HEK293T (cell line): Measurements from ENCODE around the gene TRPT1.

ENCODE experiments used
- ARNT ChIP-seq: fragments of 450-650 bp; IDR thresholded peaks from 2 replicates; pipeline ENCODE4 v1.6.1; 2017; ENCODE audit warnings: mild to moderate bottlenecking
- FOXA1 ChIP-seq: fragments of 450-650 bp; IDR thresholded peaks from 2 replicates; pipeline ENCODE4 v1.6.1; 2016; ENCODE audit warnings: mild to moderate bottlenecking
- LEF1 ChIP-seq: fragments of 450-650 bp; IDR thresholded peaks from 2 replicates; pipeline ENCODE4 v1.6.1; 2017; ENCODE audit warnings: mild to moderate bottlenecking, borderline replicate concordance
- ZNF384 ChIP-seq: fragments of 450-650 bp; IDR thresholded peaks from 2 replicates; pipeline ENCODE4 v1.6.1; 2016
- TF ChIP-seq, protein P1 (sequence below): fragments of 450-650 bp; IDR thresholded peaks from 2 replicates; pipeline ENCODE4 v1.6.1; 2016

- TF ChIP-seq FOXA1 = no peak
- TF ChIP-seq, protein P1, sequence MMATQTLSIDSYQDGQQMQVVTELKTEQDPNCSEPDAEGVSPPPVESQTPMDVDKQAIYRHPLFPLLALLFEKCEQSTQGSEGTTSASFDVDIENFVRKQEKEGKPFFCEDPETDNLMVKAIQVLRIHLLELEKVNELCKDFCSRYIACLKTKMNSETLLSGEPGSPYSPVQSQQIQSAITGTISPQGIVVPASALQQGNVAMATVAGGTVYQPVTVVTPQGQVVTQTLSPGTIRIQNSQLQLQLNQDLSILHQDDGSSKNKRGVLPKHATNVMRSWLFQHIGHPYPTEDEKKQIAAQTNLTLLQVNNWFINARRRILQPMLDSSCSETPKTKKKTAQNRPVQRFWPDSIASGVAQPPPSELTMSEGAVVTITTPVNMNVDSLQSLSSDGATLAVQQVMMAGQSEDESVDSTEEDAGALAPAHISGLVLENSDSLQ = no peak
- no peak for TF ChIP-seq ARNT
- no peak for TF ChIP-seq LEF1
- TF ChIP-seq ZNF384 = no peak
These were observed 34.2 kb upstream of the TRPT1 start for GRCh38 chr11:64260147-64260708.
